Right lobe of liver (tissue), 6 donors: ENCODE measurements around the gene CD63. TPM values are rescaled to one million over a fixed set of nuclear protein-coding genes. Genes with fewer than 3 reads are reported as not detected.

Source experiments
- ATAC-seq, 4 donors: fragments of 200-7000 bp; cut with Tn5 transposase; one replicate each; pipeline ENCODE4 v1.9.1; 2020; ENCODE audit warnings: mild to moderate bottlenecking in 4 of 4, moderate library complexity in 4 of 4
- DNase-seq, 3 donors: peaks; one replicate each; pipeline ENCODE4 v3.0.0-alpha.2; 2020
- H3K27ac ChIP-seq, 3 donors: fragments of 200-600 bp; one replicate each; pipeline ENCODE4 v1.8.0; 2022
- H3K27me3 ChIP-seq, 2 donors: fragments of 200-600 bp; one replicate each; pipeline ENCODE4 v1.8.0; 2022
- H3K36me3 ChIP-seq, 4 donors: fragments of 200-600 bp; sonication (generic) in 1 of 4; one replicate each; pipeline versions ENCODE4 v1.5.1 to v1.8.0; 2017 to 2022; ENCODE audit warnings: control low read depth in 1 of 4
- H3K4me1 ChIP-seq, 4 donors: fragments of 200-600 bp; sonication (generic) in 1 of 4; one replicate each; pipeline versions ENCODE4 v1.5.1 to v1.8.0; 2017 to 2022; ENCODE audit warnings: control low read depth in 1 of 4
- H3K4me3 ChIP-seq, 3 donors: fragments of 200-600 bp; one replicate each; pipeline ENCODE4 v1.8.0; 2022
- H3K9me3 ChIP-seq, 4 donors: fragments of 200-600 bp; sonication (generic) in 1 of 4; one replicate each; pipeline versions ENCODE4 v1.5.1 to v1.8.0; 2017 to 2022; ENCODE audit warnings: control low read depth in 1 of 4
- POLR2A ChIP-seq: fragments of 450-650 bp; IDR thresholded peaks from one replicate; pipeline ENCODE4 v1.6.1; 2017; ENCODE audit warnings: antibody characterized with exemption, mild to moderate bottlenecking
- WGBS: methylation state at CpG from one replicate; pipeline ENCODE4 v1.1.6; 2018; ENCODE audit warnings: low coverage, low lambda C conversion rate; ENCODE audit not compliant: insufficient coverage; ENCODE audit errors: missing lambda C conversion rate; 5-methylcytosine and 5-hydroxymethylcytosine counted together
- intact Hi-C, 2 donors: fragments of 100-400 bp; cut with DNase I; formaldehyde crosslinking; loops; one replicate each; pipeline versions ENCODE4 v1.11.2 to v1.14.1; 2022
- total RNA-seq, 6 experiments: library from RNA; depleted of rRNA in 2 of 6; stranded (reverse); fragments of >200 nt in 2 of 6; fragmentation: NEBNext Ultra II Directional in 3 of 6; extraction: Animal tissue kit (Norgen Biotek cat#: 25700) in 3 of 6; gene quantifications; one replicate each; pipeline versions ENCODE4 v1.1.0 to v1.2.4, GENCODE V29; 2016 to 2023
- TF ChIP-seq, protein P1 (sequence below), 4 donors: fragments of 200-600 bp in 3 of 4; fragments of 450-650 bp in 1 of 4; IDR thresholded peaks; one replicate each; pipeline versions ENCODE4 v1.5.1 to v1.8.0; 2016 to 2022; ENCODE audit warnings: antibody characterized with exemption in 4 of 4, mild to moderate bottlenecking in 2 of 4
- donor health status: DM: no; HTN: yes; CAD: no.
- donor health status: DM: no; HTN: no; CAD: no.
- donor health status: DM: no; HTN: no; CAD: no.
- donor health status: DM: no; HTN: yes; CAD: no.
- donor health status: DM: no; HTN: yes; CAD: no.

CD63 gene
- total RNA-seq, 6 experiments from 2014 or later: 213 to 556 (median 317) TPM

DNA sequence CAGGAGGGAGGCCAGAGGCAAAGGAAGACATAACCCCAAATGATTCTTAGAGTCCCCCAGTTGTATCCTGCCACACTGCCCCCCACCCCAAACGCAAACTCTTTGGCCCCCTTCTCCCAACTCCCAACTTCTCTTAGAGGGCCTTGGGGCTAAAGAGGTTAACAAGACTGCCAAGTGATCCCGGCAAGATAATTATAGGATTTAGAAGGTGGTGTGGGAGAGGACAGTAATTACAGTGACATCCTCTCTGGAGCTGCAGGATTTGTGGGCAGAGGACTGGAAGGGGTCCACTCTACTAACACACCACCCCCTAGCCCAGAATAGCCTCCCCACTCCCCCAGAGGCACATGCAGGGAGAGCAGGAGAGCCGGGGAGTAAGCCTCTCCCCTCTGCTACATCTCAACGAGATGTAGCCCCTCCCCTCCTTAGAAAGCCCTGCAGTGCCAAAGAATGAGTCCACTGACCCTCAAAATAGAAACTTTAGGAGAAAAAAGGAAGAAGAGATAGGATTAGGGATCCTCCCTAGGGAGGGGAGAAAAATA lies 8.8 kb upstream of the CD63 start:
- TF ChIP-seq, protein P1, sequence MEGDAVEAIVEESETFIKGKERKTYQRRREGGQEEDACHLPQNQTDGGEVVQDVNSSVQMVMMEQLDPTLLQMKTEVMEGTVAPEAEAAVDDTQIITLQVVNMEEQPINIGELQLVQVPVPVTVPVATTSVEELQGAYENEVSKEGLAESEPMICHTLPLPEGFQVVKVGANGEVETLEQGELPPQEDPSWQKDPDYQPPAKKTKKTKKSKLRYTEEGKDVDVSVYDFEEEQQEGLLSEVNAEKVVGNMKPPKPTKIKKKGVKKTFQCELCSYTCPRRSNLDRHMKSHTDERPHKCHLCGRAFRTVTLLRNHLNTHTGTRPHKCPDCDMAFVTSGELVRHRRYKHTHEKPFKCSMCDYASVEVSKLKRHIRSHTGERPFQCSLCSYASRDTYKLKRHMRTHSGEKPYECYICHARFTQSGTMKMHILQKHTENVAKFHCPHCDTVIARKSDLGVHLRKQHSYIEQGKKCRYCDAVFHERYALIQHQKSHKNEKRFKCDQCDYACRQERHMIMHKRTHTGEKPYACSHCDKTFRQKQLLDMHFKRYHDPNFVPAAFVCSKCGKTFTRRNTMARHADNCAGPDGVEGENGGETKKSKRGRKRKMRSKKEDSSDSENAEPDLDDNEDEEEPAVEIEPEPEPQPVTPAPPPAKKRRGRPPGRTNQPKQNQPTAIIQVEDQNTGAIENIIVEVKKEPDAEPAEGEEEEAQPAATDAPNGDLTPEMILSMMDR (IDR thresholded peaks at IDR 0.05): no peak
- no peak for TF ChIP-seq POLR2A
- Histone ChIP-seq H3K27me3 (no peaks in the 10 kb centered on the region), H3K27ac (peak overlapping the region in 2 of 3 donors; percentile 35 to 37), H3K9me3 (no peaks in the 10 kb centered on the region), H3K36me3 (no peaks in the 10 kb centered on the region), H3K4me1 (peaks cover 0 to 9% (median 0%) of the 10 kb centered on the region in 4 donors), H3K4me3 (peak overlapping the region in 1 of 3 donors; percentile 53)
- 17% methylated on average over 4 of the region's 4 CpGs for whole genome bisulfite sequencing
- intact Hi-C loops: no loop called here
- DNase-seq (no peak), ATAC-seq (peak in 1 of 4 donors; percentile 3)

DNA sequence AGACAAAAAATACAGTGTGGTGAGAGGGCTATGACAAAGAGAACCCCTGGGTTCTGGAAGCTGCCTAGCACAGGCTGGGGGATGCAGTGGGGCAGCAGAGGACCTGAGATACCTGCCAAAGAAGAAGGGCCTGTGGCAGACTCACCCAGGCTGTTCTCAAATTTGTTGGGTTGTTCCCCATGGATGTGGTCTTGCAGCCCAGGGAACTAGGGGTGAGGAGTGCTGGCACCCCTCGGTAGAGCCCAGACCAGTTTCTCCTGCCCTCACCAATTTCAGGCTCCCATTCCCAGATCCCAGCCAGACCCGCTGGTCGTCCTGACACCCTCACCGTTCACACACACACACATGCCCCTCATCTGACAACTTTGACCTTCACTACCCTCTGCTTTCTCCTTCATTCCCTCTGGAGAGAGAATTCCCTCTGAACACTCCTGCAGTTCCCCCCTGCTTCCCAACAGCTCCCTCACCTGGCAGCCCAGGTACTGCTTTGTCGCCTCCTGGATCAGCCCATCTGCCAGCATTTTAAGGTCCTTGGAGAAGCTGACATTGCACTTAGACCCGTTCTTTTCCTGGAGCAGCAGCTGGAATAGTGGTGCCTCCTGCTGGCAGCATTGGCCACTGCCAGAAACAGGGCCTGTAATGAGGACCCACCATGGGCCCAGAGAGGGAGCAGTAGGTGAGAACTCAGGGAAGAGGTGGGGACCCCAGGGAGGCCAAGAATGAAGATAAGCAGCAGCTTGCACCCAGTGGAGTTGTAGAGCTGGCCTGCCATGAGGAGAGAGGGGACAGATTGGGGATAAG lies 8.2 kb upstream of the CD63 start:
- peaks cover 0 to 9% (median 0%) of the 10 kb centered on the region in 4 donors for H3K4me1 ChIP-seq
- H3K27me3 ChIP-seq: no peaks in the 10 kb centered on the region
- DNase-seq: peak; percentile 59 to 77 (median 69)
- H3K4me3 ChIP-seq: no peak overlapping the region
- no peak for TF ChIP-seq POLR2A
- TF ChIP-seq, protein P1 (IDR thresholded peaks at IDR 0.05): peak; percentile 77 to 81 (median 80)
- H3K27ac ChIP-seq: no peak overlapping the region
- WGBS: 8% methylated on average over 5 of the region's 6 CpGs
- ATAC-seq: peak; percentile 75 to 85 (median 78)
- H3K9me3 ChIP-seq: no peaks in the 10 kb centered on the region
- H3K36me3 ChIP-seq: no peaks in the 10 kb centered on the region
- intact Hi-C loops: no loop called here

DNA sequence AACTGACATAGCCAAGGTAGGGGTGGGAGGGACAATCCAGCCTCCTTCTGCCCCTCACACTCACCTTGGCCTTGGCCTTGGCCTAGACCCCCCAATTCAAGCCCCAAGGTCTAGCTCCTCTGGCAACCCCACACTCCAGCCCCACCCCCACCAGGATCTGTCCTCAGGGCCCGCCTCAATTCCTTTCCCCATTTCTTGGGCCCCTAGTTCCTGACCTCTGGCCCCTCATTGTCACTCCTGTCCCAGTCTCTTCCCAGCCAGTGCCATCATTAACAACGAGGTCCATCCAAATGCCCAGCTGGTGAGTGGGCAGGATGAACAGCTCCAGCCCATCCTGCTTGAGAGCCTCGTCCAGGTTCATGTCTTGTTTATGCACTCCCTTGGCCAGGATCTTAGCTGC lies 7.3 kb upstream of the CD63 start:
- no peaks in the 10 kb centered on the region for H3K9me3 ChIP-seq
- no peak for DNase-seq
- 54% methylated on average over 3 of the region's 3 CpGs for WGBS
- H3K4me1 ChIP-seq: peaks cover 0 to 9% (median 0%) of the 10 kb centered on the region in 4 donors
- TF ChIP-seq, protein P1 (IDR thresholded peaks at IDR 0.05): no peak
- TF ChIP-seq POLR2A: no peak
- H3K36me3 ChIP-seq: no peaks in the 10 kb centered on the region
- H3K27me3 ChIP-seq: no peaks in the 10 kb centered on the region
- intact Hi-C loops: no loop called here
- H3K4me3 ChIP-seq: no peak overlapping the region
- H3K27ac ChIP-seq: no peak overlapping the region
- no peak for ATAC-seq

DNA sequence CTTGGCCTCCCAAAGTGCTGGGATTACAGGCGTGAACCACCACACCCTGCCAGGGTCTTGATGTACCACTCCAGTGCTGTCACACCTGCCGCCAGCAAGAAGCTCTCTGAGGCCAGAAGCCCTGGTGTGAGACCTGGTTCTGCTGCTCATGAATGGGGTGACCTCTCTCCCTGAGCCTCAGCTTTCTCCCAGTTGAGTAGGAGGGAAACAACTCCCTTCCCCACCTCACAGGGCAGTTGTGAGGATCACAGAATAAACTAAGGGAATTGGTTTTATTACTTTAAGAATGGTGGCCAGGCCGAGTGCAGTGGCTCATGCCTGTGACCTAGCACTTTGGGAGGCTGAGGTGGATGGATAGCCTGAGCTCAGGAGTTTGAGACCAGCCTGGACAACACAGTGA lies 5.8 kb upstream of the CD63 start:
- DNase-seq: no peak
- intact Hi-C loops: no loop called here
- no peak for ATAC-seq
- H3K27me3 ChIP-seq: no peaks in the 10 kb centered on the region
- no peak overlapping the region for H3K4me3 ChIP-seq
- H3K36me3 ChIP-seq: no peaks in the 10 kb centered on the region
- 90% methylated on average over 2 of the region's 3 CpGs for WGBS
- H3K4me1 ChIP-seq: peaks cover 0 to 18% (median 0%) of the 10 kb centered on the region in 4 donors
- no peak overlapping the region for H3K27ac ChIP-seq
- TF ChIP-seq POLR2A: no peak
- TF ChIP-seq, protein P1 (IDR thresholded peaks at IDR 0.05): no peak
- H3K9me3 ChIP-seq: no peaks in the 10 kb centered on the region
